Measurements from ENCODE around the gene JUP.
A peak's percentile ranks its signal among the peaks of the same experiment; 100 is the strongest.

Gene JUP

DNA sequence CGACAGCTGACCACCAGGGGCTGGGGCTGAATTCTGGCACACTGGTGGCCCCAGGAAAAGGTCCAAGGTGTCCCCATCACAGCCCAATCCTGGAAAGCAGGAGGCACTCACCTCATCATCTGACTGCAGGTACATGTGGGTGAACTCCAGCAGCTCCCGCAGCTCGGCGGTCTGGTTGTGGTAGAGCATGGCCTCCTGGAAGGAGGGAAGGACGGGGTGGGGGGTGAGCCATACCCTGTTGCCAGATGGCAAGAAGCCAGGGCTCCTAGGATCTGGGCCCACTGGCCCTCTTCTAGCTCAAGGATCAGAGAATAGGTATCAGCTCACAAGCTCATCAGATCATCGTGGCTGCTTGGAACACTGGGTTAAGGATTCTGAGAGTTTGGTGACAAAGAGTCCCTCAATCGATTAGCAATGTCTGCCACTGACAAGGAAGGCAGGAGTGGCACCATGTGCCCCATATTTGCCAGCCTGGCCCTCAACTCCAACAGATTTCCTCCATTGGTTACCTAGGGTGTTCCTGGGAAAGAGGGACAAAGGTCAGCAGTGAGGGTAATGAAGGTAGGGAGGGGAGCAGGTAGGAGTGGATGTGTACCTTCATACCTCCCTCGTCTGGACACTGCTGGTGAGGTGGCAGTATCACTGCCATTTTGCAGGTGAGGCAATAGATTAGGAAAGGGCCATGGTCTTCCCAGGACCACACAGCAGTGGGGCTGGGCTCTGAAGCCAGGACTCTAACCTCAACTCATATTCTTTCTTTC is 20.4 kb upstream of the JUP start:
- Histone ChIP-seq H2BK12ac (ENCODE audit: low read length in 2 of 2) (no peak overlapping the region), H3K36me3 (ENCODE audit: control insufficient read depth in 1 of 2, insufficient read depth in 2 of 2, low read depth in 1 of 2, low read length in 2 of 2) (peaks cover 43 to 66% of the 10 kb centered on the region in 2 experiments), H2BK15ac (ENCODE audit: low read depth, poor library complexity, severe bottlenecking) (no peak overlapping the region), H3K27me3 (ENCODE audit: control insufficient read depth in 1 of 2, insufficient read depth in 1 of 2, low read length in 2 of 2) (no peaks in the 10 kb centered on the region), H2BK5ac (ENCODE audit: low read depth, low read length, poor library complexity, severe bottlenecking) (no peak overlapping the region), H4K8ac (ENCODE audit: low read length) (peak overlapping the region; percentile 29), H3K4me3 (ENCODE audit: insufficient read depth in 1 of 2, low read depth in 1 of 2, low read length in 2 of 2) (no peak overlapping the region), H2AK5ac (ENCODE audit: low read length, severe bottlenecking) (no peak overlapping the region), H3K18ac (ENCODE audit: low read depth in 1 of 2, low read length in 2 of 2) (no peak overlapping the region), H3K23ac (ENCODE audit: low read length in 2 of 2) (no peak overlapping the region), H3K4ac (ENCODE audit: low read depth in 1 of 2, low read length in 2 of 2) (no peak overlapping the region), H3K14ac (ENCODE audit: low read length in 2 of 2) (no peak overlapping the region), H2BK120ac (ENCODE audit: low read depth, low read length) (no peak overlapping the region), H3K79me1 (replicated peaks; ENCODE audit: low read length, poor library complexity, severe bottlenecking) (peaks cover 27% of the 10 kb centered on the region), H3K9me3 (ENCODE audit: control insufficient read depth, low read length) (no peaks in the 10 kb centered on the region), H3K9ac (ENCODE audit: low read length) (no peak overlapping the region), H3K27ac (ENCODE audit: low read length, poor library complexity, severe bottlenecking) (no peak overlapping the region), H3K4me1 (ENCODE audit: control insufficient read depth, insufficient read depth, low read depth, low read length) (peaks cover 30% of the 10 kb centered on the region), H2AFZ (ENCODE audit: low read depth, low read length) (no peak overlapping the region), H3K4me2 (ENCODE audit: low read length, poor library complexity, severe bottlenecking) (no peak overlapping the region), H4K91ac (ENCODE audit: low read length) (peak overlapping the region; percentile 48)
- 96% methylated on average over 8 of the region's 8 CpGs for WGBS
- no peak for DNase-seq

DNA sequence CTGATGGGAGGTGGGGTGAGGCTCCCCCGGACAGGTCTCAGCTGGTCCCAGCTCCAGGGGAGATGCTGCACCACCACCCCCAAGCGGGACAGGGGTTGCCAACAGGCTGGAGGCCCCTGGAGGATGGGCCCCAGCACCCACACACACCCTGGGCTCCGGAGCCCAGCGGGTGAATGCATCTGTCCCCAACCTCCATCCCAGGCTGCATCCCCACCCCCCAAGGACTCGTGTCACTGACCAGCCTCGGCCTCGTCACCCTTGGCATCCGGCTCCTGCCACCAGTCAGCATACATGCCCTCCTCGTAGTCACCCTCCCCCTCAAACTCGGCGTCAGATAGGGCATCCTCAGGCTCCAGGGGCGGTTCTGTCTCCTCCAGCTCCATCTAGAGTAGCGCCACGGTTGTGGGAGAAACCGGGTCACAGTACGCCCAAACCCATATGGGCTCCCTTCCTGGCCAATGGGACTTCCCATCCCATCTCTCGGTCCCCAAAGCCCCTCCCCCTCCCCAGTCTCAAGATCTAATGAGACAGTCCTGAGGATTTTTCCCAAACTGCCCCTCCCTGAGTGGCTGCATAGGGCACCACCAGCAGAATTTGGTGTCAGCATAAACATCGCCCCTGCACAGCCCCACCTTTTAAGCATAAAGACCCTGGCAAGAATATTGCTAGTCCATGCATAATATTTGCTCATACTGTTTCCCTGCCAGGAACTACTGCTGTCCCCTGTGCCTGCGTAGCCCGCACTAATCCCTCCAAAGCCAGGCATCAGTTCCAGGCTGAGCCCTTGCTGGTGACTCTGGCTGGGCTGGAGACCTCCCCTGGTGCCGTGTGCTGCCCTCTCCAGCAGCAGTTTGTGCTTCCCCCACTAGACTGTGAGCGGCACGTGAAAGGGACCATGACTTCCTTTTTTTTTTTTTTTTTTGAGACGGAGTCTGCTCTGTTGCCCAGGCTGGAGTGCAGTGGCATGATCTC is 16.8 kb upstream of the JUP start:
- no peak for DNase-seq
- Histone ChIP-seq H3K4me3 (ENCODE audit: insufficient read depth in 1 of 2, low read depth in 1 of 2, low read length in 2 of 2) (no peak overlapping the region), H3K4ac (ENCODE audit: low read depth in 1 of 2, low read length in 2 of 2) (no peak overlapping the region), H3K9ac (ENCODE audit: low read length) (no peak overlapping the region), H3K27me3 (ENCODE audit: control insufficient read depth in 1 of 2, insufficient read depth in 1 of 2, low read length in 2 of 2) (no peaks in the 10 kb centered on the region), H3K79me1 (replicated peaks; ENCODE audit: low read length, poor library complexity, severe bottlenecking) (peaks cover 12% of the 10 kb centered on the region), H3K9me3 (ENCODE audit: control insufficient read depth, low read length) (no peaks in the 10 kb centered on the region), H2BK15ac (ENCODE audit: low read depth, poor library complexity, severe bottlenecking) (no peak overlapping the region), H3K27ac (ENCODE audit: low read length, poor library complexity, severe bottlenecking) (no peak overlapping the region), H3K36me3 (ENCODE audit: control insufficient read depth in 1 of 2, insufficient read depth in 2 of 2, low read depth in 1 of 2, low read length in 2 of 2) (peaks cover 31 to 53% of the 10 kb centered on the region in 2 experiments), H2AK5ac (ENCODE audit: low read length, severe bottlenecking) (no peak overlapping the region), H3K18ac (ENCODE audit: low read depth in 1 of 2, low read length in 2 of 2) (no peak overlapping the region), H2BK5ac (ENCODE audit: low read depth, low read length, poor library complexity, severe bottlenecking) (no peak overlapping the region), H3K4me2 (ENCODE audit: low read length, poor library complexity, severe bottlenecking) (no peak overlapping the region), H2BK12ac (ENCODE audit: low read length in 2 of 2) (peak overlapping the region in 1 of 2 experiments; percentile 49), H4K8ac (ENCODE audit: low read length) (no peak overlapping the region), H4K91ac (ENCODE audit: low read length) (no peak overlapping the region), H2BK120ac (ENCODE audit: low read depth, low read length) (no peak overlapping the region), H3K4me1 (ENCODE audit: control insufficient read depth, insufficient read depth, low read depth, low read length) (peaks cover 25% of the 10 kb centered on the region), H3K14ac (ENCODE audit: low read length in 2 of 2) (peak overlapping the region in 1 of 2 experiments; percentile 63), H2AFZ (ENCODE audit: low read depth, low read length) (no peak overlapping the region), H3K23ac (ENCODE audit: low read length in 2 of 2) (no peak overlapping the region)
- 85% methylated on average over 24 of the region's 24 CpGs for WGBS

- Histone ChIP-seq H2BK12ac (ENCODE audit: low read length in 2 of 2) (peak overlapping the region; percentile 24 to 33), H2BK120ac (ENCODE audit: low read depth, low read length) (no peak overlapping the region), H3K23ac (ENCODE audit: low read length in 2 of 2) (no peak overlapping the region), H3K4ac (ENCODE audit: low read depth in 1 of 2, low read length in 2 of 2) (peak overlapping the region in 1 of 2 experiments; percentile 34), H2BK15ac (ENCODE audit: low read depth, poor library complexity, severe bottlenecking) (no peak overlapping the region), H4K91ac (ENCODE audit: low read length) (peak overlapping the region; percentile 3), H3K4me2 (ENCODE audit: low read length, poor library complexity, severe bottlenecking) (peak overlapping the region; percentile 47), H4K8ac (ENCODE audit: low read length) (peak overlapping the region; percentile 10), H2AFZ (ENCODE audit: low read depth, low read length) (no peak overlapping the region), H3K9me3 (ENCODE audit: control insufficient read depth, low read length) (no peaks in the 10 kb centered on the region), H3K36me3 (ENCODE audit: control insufficient read depth in 1 of 2, insufficient read depth in 2 of 2, low read depth in 1 of 2, low read length in 2 of 2) (peaks cover 20 to 37% of the 10 kb centered on the region in 2 experiments), H3K79me1 (replicated peaks; ENCODE audit: low read length, poor library complexity, severe bottlenecking) (peaks cover 4% of the 10 kb centered on the region), H2BK5ac (ENCODE audit: low read depth, low read length, poor library complexity, severe bottlenecking) (peak overlapping the region; percentile 25), H2AK5ac (ENCODE audit: low read length, severe bottlenecking) (peak overlapping the region; percentile 87), H3K4me3 (ENCODE audit: insufficient read depth in 1 of 2, low read depth in 1 of 2, low read length in 2 of 2) (no peak overlapping the region), H3K9ac (ENCODE audit: low read length) (no peak overlapping the region), H3K27ac (ENCODE audit: low read length, poor library complexity, severe bottlenecking) (peak overlapping the region; percentile 33), H3K4me1 (ENCODE audit: control insufficient read depth, insufficient read depth, low read depth, low read length) (peaks cover 23% of the 10 kb centered on the region), H3K14ac (ENCODE audit: low read length in 2 of 2) (no peak overlapping the region), H3K27me3 (ENCODE audit: control insufficient read depth in 1 of 2, insufficient read depth in 1 of 2, low read length in 2 of 2) (no peaks in the 10 kb centered on the region), H3K18ac (ENCODE audit: low read depth in 1 of 2, low read length in 2 of 2) (peak overlapping the region; percentile 0 to 22)
- DNase-seq = peak; percentile 80
- 3% methylated on average over 13 of the region's 14 CpGs for WGBS
Measured at GRCh38 chr17:41801374-41802271, 15.1 kb upstream of the JUP start.
